Naive B cell (primary cell): ENCODE results near the gene LTBP2. TPM values are rescaled to one million over a fixed set of nuclear protein-coding genes. Genes with fewer than 3 reads are reported as not detected.

Source experiments
- ATAC-seq, 2 donors: fragments of 150-1000 bp; cut with Tn5 transposase; 2 replicates each; pipeline ENCODE4 v1.10.0; 2021; ENCODE audit warnings: low read depth in 2 of 2, mild to moderate bottlenecking in 2 of 2, moderate library complexity in 2 of 2
- DNase-seq: peaks from one replicate; pipeline ENCODE4 v3.0.0; 2022
- H3K27ac Mint-ChIP-seq, 6 donors: one replicate each; pipeline ENCODE4 v1.8.0; 2020 to 2022; ENCODE audit warnings: mild to moderate bottlenecking in 6 of 6, mixed read lengths in 6 of 6, moderate library complexity in 5 of 6, inconsistent platforms in 2 of 6
- H3K27me3 Mint-ChIP-seq, 3 donors: one replicate each; pipeline ENCODE4 v1.8.0; 2021 to 2022; ENCODE audit warnings: mixed read lengths in 3 of 3, mild to moderate bottlenecking in 1 of 3
- H3K36me3 Mint-ChIP-seq, 2 donors: one replicate each; pipeline ENCODE4 v1.8.0; 2020 to 2022; ENCODE audit warnings: mixed read lengths in 2 of 2, inconsistent platforms in 1 of 2, mild to moderate bottlenecking in 1 of 2
- H3K4me1 Mint-ChIP-seq, 3 donors: one replicate each; pipeline ENCODE4 v1.8.0; 2020 to 2022; ENCODE audit warnings: mixed read lengths in 3 of 3, inconsistent platforms in 1 of 3, mild to moderate bottlenecking in 1 of 3, moderate library complexity in 1 of 3
- H3K4me3 Mint-ChIP-seq, 8 donors: one replicate each; pipeline ENCODE4 v1.8.0; 2020 to 2022; ENCODE audit warnings: mild to moderate bottlenecking in 8 of 8, mixed read lengths in 8 of 8, moderate library complexity in 8 of 8, inconsistent platforms in 2 of 8
- H3K9me3 Mint-ChIP-seq, 7 donors: one replicate each; pipeline ENCODE4 v1.8.0; 2020 to 2022; ENCODE audit warnings: mixed read lengths in 7 of 7, mild to moderate bottlenecking in 5 of 7, inconsistent platforms in 2 of 7, moderate library complexity in 1 of 7
- polyA plus RNA-seq, 6 donors: library from polyadenylated mRNA; unstranded; fragments of 300-500 nt; fragmentation: Illumina TruSeq; gene quantifications; one replicate each; pipeline ENCODE4 v1.2.3, GENCODE V29; 2021; ENCODE audit warnings: low read depth in 6 of 6

LTBP2 gene
- polyA plus RNA-seq, 6 donors from 2014 or later, result 0.09 to 0.86 (median 0.17) TPM

- H3K9me3 Mint-ChIP-seq, result no peaks in the 10 kb centered on the region
- DNase-seq (no peak), ATAC-seq (no peak)
- H3K27ac Mint-ChIP-seq, result no peak overlapping the region
- no peak overlapping the region for H3K4me3 Mint-ChIP-seq
- H3K27me3 Mint-ChIP-seq, result peaks cover 0 to 13% (median 7%) of the 10 kb centered on the region in 3 donors
- peaks cover 15 to 32% (median 26%) of the 10 kb centered on the region in 3 donors for H3K4me1 Mint-ChIP-seq
- H3K36me3 Mint-ChIP-seq, result no peaks in the 10 kb centered on the region
Measured at GRCh38 chr14:74589291-74589879, 22.7 kb downstream of the LTBP2 start.

GRCh38 chr14:74587363-74587707 lies 24.7 kb downstream of the LTBP2 start:
- DNase-seq (no peak), ATAC-seq (no peak)
- H3K4me3 Mint-ChIP-seq, result no peak overlapping the region
- H3K4me1 Mint-ChIP-seq, result peaks cover 4 to 12% (median 7%) of the 10 kb centered on the region in 3 donors
- H3K36me3 Mint-ChIP-seq, result no peaks in the 10 kb centered on the region
- H3K27me3 Mint-ChIP-seq, result peaks cover 0 to 13% (median 9%) of the 10 kb centered on the region in 3 donors
- no peaks in the 10 kb centered on the region for H3K9me3 Mint-ChIP-seq
- no peak overlapping the region for H3K27ac Mint-ChIP-seq

- H3K9me3 Mint-ChIP-seq, result no peaks in the 10 kb centered on the region
- H3K27ac Mint-ChIP-seq, result no peak overlapping the region
- peaks cover 3 to 6% (median 3%) of the 10 kb centered on the region in 3 donors for H3K4me1 Mint-ChIP-seq
- DNase-seq (no peak), ATAC-seq (no peak)
- no peaks in the 10 kb centered on the region for H3K36me3 Mint-ChIP-seq
- no peak overlapping the region for H3K4me3 Mint-ChIP-seq
- peaks cover 0 to 13% (median 9%) of the 10 kb centered on the region in 3 donors for H3K27me3 Mint-ChIP-seq
Measured at GRCh38 chr14:74586681-74587362, 25.2 kb downstream of the LTBP2 start.

GRCh38 chr14:74585406-74586335 lies 26.4 kb downstream of the LTBP2 start:
- DNase-seq (no peak), ATAC-seq (no peak)
- H3K4me3 Mint-ChIP-seq, result no peak overlapping the region
- no peaks in the 10 kb centered on the region for H3K36me3 Mint-ChIP-seq
- peaks cover 0 to 13% (median 9%) of the 10 kb centered on the region in 3 donors for H3K27me3 Mint-ChIP-seq
- H3K9me3 Mint-ChIP-seq, result no peaks in the 10 kb centered on the region
- peaks cover 0 to 3% (median 0%) of the 10 kb centered on the region in 3 donors for H3K4me1 Mint-ChIP-seq
- H3K27ac Mint-ChIP-seq, result peak overlapping the region in 3 of 6 donors; percentile 44 to 72 (median 69)

- ATAC-seq, result no peak
- Mint-ChIP-seq H3K27ac (peak overlapping the region in 3 of 6 donors; percentile 36 to 85 (median 44)), H3K9me3 (peaks cover 0 to 1% (median 0%) of the 10 kb centered on the region in 7 donors), H3K36me3 (no peaks in the 10 kb centered on the region), H3K4me3 (no peak overlapping the region), H3K4me1 (peaks cover 0 to 3% (median 0%) of the 10 kb centered on the region in 3 donors), H3K27me3 (peaks cover 0 to 16% (median 14%) of the 10 kb centered on the region in 3 donors)
- no peak for DNase-seq
Measured at GRCh38 chr14:74584951-74585350, 27.1 kb downstream of the LTBP2 start.

- Mint-ChIP-seq H3K4me3 (no peak overlapping the region), H3K27me3 (peaks cover 0 to 22% (median 21%) of the 10 kb centered on the region in 3 donors), H3K27ac (no peak overlapping the region), H3K9me3 (peaks cover 0 to 1% (median 0%) of the 10 kb centered on the region in 7 donors), H3K36me3 (no peaks in the 10 kb centered on the region), H3K4me1 (peaks cover 0 to 3% (median 0%) of the 10 kb centered on the region in 3 donors)
- ATAC-seq (no peak), DNase-seq (no peak)
Measured at GRCh38 chr14:74583689-74584434, 28.2 kb downstream of the LTBP2 start.

GRCh38 chr14:74582910-74583581 lies 29.0 kb downstream of the LTBP2 start:
- no peak for ATAC-seq
- Mint-ChIP-seq H3K4me1 (peaks cover 0 to 3% (median 0%) of the 10 kb centered on the region in 3 donors), H3K36me3 (no peaks in the 10 kb centered on the region), H3K4me3 (no peak overlapping the region), H3K27ac (peak overlapping the region in 1 of 6 donors; percentile 27), H3K9me3 (peaks cover 0 to 1% (median 0%) of the 10 kb centered on the region in 7 donors), H3K27me3 (peaks cover 0 to 22% (median 21%) of the 10 kb centered on the region in 3 donors)
- no peak for DNase-seq

GRCh38 chr14:74580275-74580672 lies 31.8 kb downstream of the LTBP2 start:
- peaks cover 0 to 3% (median 0%) of the 10 kb centered on the region in 3 donors for H3K4me1 Mint-ChIP-seq
- H3K4me3 Mint-ChIP-seq, result no peak overlapping the region
- no peak for ATAC-seq
- peaks cover 0 to 1% (median 0%) of the 10 kb centered on the region in 7 donors for H3K9me3 Mint-ChIP-seq
- H3K27me3 Mint-ChIP-seq, result peaks cover 0 to 22% (median 15%) of the 10 kb centered on the region in 3 donors
- H3K27ac Mint-ChIP-seq, result peak overlapping the region in 2 of 6 donors; percentile 28 to 32
- no peaks in the 10 kb centered on the region for H3K36me3 Mint-ChIP-seq
- no peak for DNase-seq

- H3K4me3 Mint-ChIP-seq, result no peak overlapping the region
- H3K36me3 Mint-ChIP-seq, result no peaks in the 10 kb centered on the region
- peaks cover 0 to 17% (median 9%) of the 10 kb centered on the region in 3 donors for H3K27me3 Mint-ChIP-seq
- peaks cover 0 to 4% (median 3%) of the 10 kb centered on the region in 3 donors for H3K4me1 Mint-ChIP-seq
- peaks cover 0 to 1% (median 0%) of the 10 kb centered on the region in 7 donors for H3K9me3 Mint-ChIP-seq
- no peak for DNase-seq
- no peak for ATAC-seq
- peak overlapping the region in 2 of 6 donors; percentile 19 to 28 for H3K27ac Mint-ChIP-seq
Measured at GRCh38 chr14:74579447-74580274, 32.4 kb downstream of the LTBP2 start.

GRCh38 chr14:74578479-74578878 lies 33.6 kb downstream of the LTBP2 start:
- Mint-ChIP-seq H3K4me3 (no peak overlapping the region), H3K4me1 (peaks cover 0 to 5% (median 3%) of the 10 kb centered on the region in 3 donors), H3K9me3 (peaks cover 0 to 1% (median 0%) of the 10 kb centered on the region in 7 donors), H3K27me3 (peaks cover 4 to 13% (median 8%) of the 10 kb centered on the region in 3 donors), H3K27ac (peak overlapping the region in 1 of 6 donors; percentile 58), H3K36me3 (no peaks in the 10 kb centered on the region)
- ATAC-seq (no peak), DNase-seq (no peak)

GRCh38 chr14:74577948-74578275 lies 34.1 kb downstream of the LTBP2 start:
- H3K4me3 Mint-ChIP-seq, result peak overlapping the region in 1 of 8 donors; percentile 53
- ATAC-seq (no peak), DNase-seq (no peak)
- H3K27ac Mint-ChIP-seq, result peak overlapping the region in 2 of 6 donors; percentile 16 to 60
- peaks cover 5 to 14% (median 8%) of the 10 kb centered on the region in 3 donors for H3K27me3 Mint-ChIP-seq
- H3K36me3 Mint-ChIP-seq, result no peaks in the 10 kb centered on the region
- peaks cover 0 to 1% (median 0%) of the 10 kb centered on the region in 7 donors for H3K9me3 Mint-ChIP-seq
- peaks cover 0 to 5% (median 3%) of the 10 kb centered on the region in 3 donors for H3K4me1 Mint-ChIP-seq
